PC-3 (cell line): Measurements from ENCODE around the gene RNF144B. TPM values are rescaled to one million over a fixed set of nuclear protein-coding genes. Genes with fewer than 3 reads are reported as not detected.

Experiments used
- ATAC-seq: fragments of 200-7000 bp; cut with Tn5 transposase; 2 replicates; pipeline ENCODE4 v1.9.1; 2020; ENCODE audit warnings: mild to moderate bottlenecking, moderate library complexity
- BruUV-seq: library from RNA; stranded (reverse); fragments of 400-500 nt; replicated peaks from 2 replicates; lab custom pipeline; 2021; lab: Mats Ljungman, UMichigan
- CTCF ChIA-PET: fragments of 300-600 bp; sonication (Branson Sonifier 250); formaldehyde crosslinking; loops from one replicate; lab custom pipeline; 2022; ENCODE audit warnings: antibody characterized with exemption; lab: Charles Lee
- POLR2A ChIA-PET: fragments of 300-600 bp; sonication (Branson Sonifier 250); formaldehyde crosslinking; loops from one replicate; lab custom pipeline; 2022; ENCODE audit warnings: antibody characterized with exemption; ENCODE audit not compliant: unreplicated experiment; lab: Charles Lee
- DNase-seq: peaks from one replicate; pipeline ENCODE4 v3.0.0-alpha.2; 2015
- H2AFZ ChIP-seq: fragments of 300-600 bp; sonication (generic); 2 replicates; pipeline ENCODE4 v1.6.0; 2016; ENCODE audit warnings: antibody characterized with exemption, low read length
- H3F3A ChIP-seq: fragments of 300-600 bp; sonication (generic); one replicate; pipeline ENCODE4 v1.6.0; 2017; ENCODE audit warnings: antibody characterized with exemption, low read length, control low read depth, mild to moderate bottlenecking; ENCODE audit not compliant: unreplicated experiment
- H3K27ac ChIP-seq: fragments of 300-600 bp; sonication (generic); 2 replicates; pipeline ENCODE4 v1.5.1; 2016; ENCODE audit warnings: mild to moderate bottlenecking, low read length
- H3K27me3 ChIP-seq: fragments of 300-600 bp; sonication (generic); 2 replicates; pipeline ENCODE4 v1.6.1; 2016; ENCODE audit warnings: low read length, mixed read lengths
- H3K36me3 ChIP-seq: fragments of 300-600 bp; sonication (generic); 2 replicates; pipeline ENCODE4 v1.6.1; 2016; ENCODE audit warnings: low read depth, mixed run types, low read length, mixed read lengths
- H3K4me1 ChIP-seq: fragments of 300-600 bp; sonication (generic); 2 replicates; pipeline ENCODE4 v1.5.1; 2016; ENCODE audit warnings: low read length; ENCODE audit not compliant: insufficient read depth
- H3K4me2 ChIP-seq: fragments of 300-600 bp; sonication (generic); 2 replicates; pipeline ENCODE4 v1.6.0; 2016; ENCODE audit warnings: low read length
- H3K4me3 ChIP-seq: fragments of 300-600 bp; sonication (generic); 2 replicates; pipeline ENCODE4 v1.5.1; 2016; ENCODE audit warnings: mild to moderate bottlenecking, low read length, mixed read lengths
- H3K79me2 ChIP-seq: fragments of 300-600 bp; sonication (generic); 2 replicates; pipeline ENCODE4 v1.6.1; 2017; ENCODE audit warnings: low read length, mixed read lengths
- H3K9ac ChIP-seq: fragments of 300-600 bp; sonication (generic); 2 replicates; pipeline ENCODE4 v1.6.0; 2016; ENCODE audit warnings: mild to moderate bottlenecking, low read length
- H3K9me2 ChIP-seq: fragments of 300-600 bp; sonication (generic); replicated peaks from 2 replicates; pipeline ENCODE4 v1.6.1; 2016; ENCODE audit warnings: mixed run types, low read length, mixed read lengths
- H3K9me3 ChIP-seq: fragments of 300-600 bp; sonication (generic); 2 replicates; pipeline ENCODE4 v1.6.1; 2016; ENCODE audit warnings: low read length, mixed read lengths
- H4K20me1 ChIP-seq: fragments of 300-600 bp; sonication (generic); 2 replicates; pipeline ENCODE4 v1.6.1; 2016; ENCODE audit warnings: low read length, mixed read lengths
- CTCF ChIP-seq: fragments of 300-600 bp; sonication (generic); conservative IDR thresholded peaks from 2 replicates; pipeline ENCODE4 v1.5.1; 2017; ENCODE audit warnings: antibody characterized with exemption, low read depth, mild to moderate bottlenecking, low read length
- EZH2 ChIP-seq: fragments of 300-600 bp; sonication (generic); IDR thresholded peaks from one replicate; pipeline ENCODE4 v1.6.1; 2017; ENCODE audit warnings: antibody characterized with exemption, mild to moderate bottlenecking, low read length; ENCODE audit not compliant: unreplicated experiment
- EZH2phosphoT487 ChIP-seq: fragments of 300-600 bp; sonication (generic); IDR thresholded peaks from 2 replicates; pipeline ENCODE4 v1.6.1; 2018; ENCODE audit warnings: mild to moderate bottlenecking, antibody characterized with exemption, low read length, borderline replicate concordance
- intact Hi-C: fragments of 100-400 bp; cut with micrococcal nuclease; formaldehyde crosslinking; loops from 2 replicates; pipeline ENCODE4 v1.9.0; 2023
- total RNA-seq: library from RNA; depleted of rRNA; stranded (reverse); fragments of >200 nt; gene quantifications from 2 replicates; pipeline ENCODE4 v1.2.3, GENCODE V29; 2014

The RNF144B gene
- total RNA-seq, 1 experiment from 2014 or later: 4.6 TPM

- Histone ChIP-seq H3F3A (no peaks in the 10 kb centered on the region), H3K27me3 (no peaks in the 10 kb centered on the region), H3K27ac (no peak overlapping the region), H3K79me2 (peaks cover 13% of the 10 kb centered on the region), H3K9me3 (no peaks in the 10 kb centered on the region), H3K4me2 (no peak overlapping the region), H3K4me3 (no peak overlapping the region), H3K9me2 (no peaks in the 10 kb centered on the region), H3K4me1 (peaks cover 40% of the 10 kb centered on the region), H3K36me3 (no peaks in the 10 kb centered on the region), H2AFZ (no peak overlapping the region), H4K20me1 (no peaks in the 10 kb centered on the region), H3K9ac (no peak overlapping the region)
- intact Hi-C loops: loop anchor here (5.0 to 10.0 kb wide), 2 partner anchors 122 to 240 kb away; partner anchors contain the start of gene DEK
- DNase-seq (no peak), ATAC-seq (no peak)
- CTCF ChIA-PET: no interaction called here
- POLR2A ChIA-PET: no interaction called here
- no peak for TF ChIP-seq EZH2
- TF ChIP-seq EZH2phosphoT487: no peak
- TF ChIP-seq CTCF: no peak
- BruUV-seq: no TSS peak
These were observed 2.5 kb upstream of the RNF144B start for GRCh38 chr6:18384621-18385020.

GRCh38 chr6:18386298-18386976, 713 bp upstream of the RNF144B start:
- POLR2A ChIA-PET: interaction anchor here (0.6 to 1.2 kb wide), 3 partner anchors 39 to 142 kb away, joined by 3 to 5 read pairs (median 3); partner anchors contain the start of gene DEK

More at GRCh38 chr6:18386298-18386976, 713 bp upstream of the RNF144B start:
- BruUV-seq: no TSS peak
- Histone ChIP-seq H3K9me3 (no peaks in the 10 kb centered on the region), H3F3A (no peaks in the 10 kb centered on the region), H3K27ac (peak overlapping the region; percentile 43), H2AFZ (peak overlapping the region; percentile 94), H3K79me2 (peaks cover 30% of the 10 kb centered on the region), H3K4me2 (peak overlapping the region; percentile 90), H4K20me1 (no peaks in the 10 kb centered on the region), H3K4me1 (peaks cover 42% of the 10 kb centered on the region), H3K9ac (peak overlapping the region; percentile 62), H3K27me3 (no peaks in the 10 kb centered on the region), H3K9me2 (no peaks in the 10 kb centered on the region), H3K36me3 (no peaks in the 10 kb centered on the region), H3K4me3 (peak overlapping the region; percentile 78; the same call in 1 of the 2 replicates)
- intact Hi-C loops: loop anchor here (5.0 to 10.0 kb wide), 2 partner anchors 124 to 242 kb away; partner anchors contain the start of gene DEK
- DNase-seq (no peak), ATAC-seq (no peak)
- CTCF ChIA-PET: interaction anchor here (0.7 to 1.0 kb wide), 2 partner anchors 40 to 43 kb away, joined by 4 read pairs; no protein-coding TSS in a partner anchor
- no peak for TF ChIP-seq CTCF
- no peak for TF ChIP-seq EZH2phosphoT487
- TF ChIP-seq EZH2: no peak
